Activated naive CD4-positive, alpha-beta T cell treated with anti-CD3 and anti-CD28 coated beads for 36 hours (primary cell): Measurements from ENCODE around the gene MAN2B2. TPM values are rescaled to one million over a fixed set of nuclear protein-coding genes. Genes with fewer than 3 reads are reported as not detected.

Source experiments
- CTCF ChIA-PET: fragments of 350-600 bp; sonication (Branson Sonifier 250); formaldehyde crosslinking; loops from one replicate; lab custom pipeline; 2021; ENCODE audit warnings: antibody characterized with exemption; lab: Charles Lee
- DNase-seq: peaks from one replicate; pipeline ENCODE4 v3.0.0-alpha.2; 2020
- H3K27ac Mint-ChIP-seq: one replicate; pipeline ENCODE4 v1.8.0; 2021; ENCODE audit warnings: mild to moderate bottlenecking, mixed read lengths
- H3K27me3 Mint-ChIP-seq: one replicate; pipeline ENCODE4 v1.8.0; 2021; ENCODE audit warnings: low read depth, mixed read lengths
- H3K36me3 Mint-ChIP-seq: one replicate; pipeline ENCODE4 v1.8.0; 2021; ENCODE audit warnings: low read depth, mixed read lengths
- H3K4me1 Mint-ChIP-seq: one replicate; pipeline ENCODE4 v1.8.0; 2021; ENCODE audit warnings: low read depth, mixed read lengths
- H3K4me3 Mint-ChIP-seq: one replicate; pipeline ENCODE4 v1.8.0; 2021; ENCODE audit warnings: mild to moderate bottlenecking, moderate library complexity, mixed read lengths
- H3K9me3 Mint-ChIP-seq: one replicate; pipeline ENCODE4 v1.8.0; 2021; ENCODE audit warnings: mixed read lengths
- intact Hi-C: fragments of 100-400 bp; cut with micrococcal nuclease; formaldehyde crosslinking; loops from one replicate; pipeline ENCODE4 v1.15.1; 2023
- total RNA-seq, 2 experiments: library from RNA; stranded (reverse); gene quantifications; one replicate each; pipeline ENCODE4 v1.2.3, GENCODE V29; 2021

MAN2B2 gene
- total RNA-seq, 2 experiments from 2014 or later, result 12.7 to 12.8 TPM

DNA sequence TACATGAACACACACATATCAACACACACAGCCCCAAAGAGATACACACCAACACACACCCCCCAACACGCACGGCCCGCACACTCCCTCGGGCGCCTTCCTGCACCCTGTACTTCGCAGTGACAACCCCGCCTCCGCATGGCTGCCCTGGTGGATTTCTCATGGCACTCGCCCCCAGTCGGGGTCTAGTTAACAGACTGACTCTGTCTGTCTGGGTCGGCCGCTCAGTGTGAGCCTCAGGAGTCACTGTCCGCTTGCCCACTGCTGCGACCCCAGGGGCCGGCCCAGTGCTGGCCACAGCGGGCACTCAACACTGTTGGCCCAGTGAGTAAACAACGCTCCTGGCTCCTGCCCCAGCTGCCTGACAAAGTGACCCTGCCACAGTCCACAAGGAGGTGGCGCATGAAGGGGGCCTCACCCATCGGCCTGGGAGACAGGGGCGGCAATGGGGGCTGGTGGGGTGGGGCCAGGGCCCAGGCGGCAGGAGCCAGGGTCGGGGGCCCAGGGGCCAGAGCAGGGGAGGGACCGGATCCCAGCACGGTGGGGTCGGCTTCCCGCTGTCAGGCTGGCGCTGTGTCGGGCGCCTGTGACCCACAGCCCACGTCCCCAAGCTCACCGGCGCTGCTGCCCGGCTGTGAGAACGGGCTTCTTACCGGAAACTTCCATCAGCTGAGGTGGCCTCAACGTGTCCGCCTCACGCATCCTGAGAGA lies 40.2 kb upstream of the MAN2B2 start:
- Mint-ChIP-seq H3K36me3 (no peaks in the 10 kb centered on the region), H3K27ac (no peak overlapping the region), H3K9me3 (no peaks in the 10 kb centered on the region), H3K27me3 (peaks cover 8% of the 10 kb centered on the region), H3K4me1 (no peaks in the 10 kb centered on the region), H3K4me3 (no peak overlapping the region)
- no peak for DNase-seq
- CTCF ChIA-PET, result no interaction called here
- intact Hi-C loops, result no loop called here

DNA sequence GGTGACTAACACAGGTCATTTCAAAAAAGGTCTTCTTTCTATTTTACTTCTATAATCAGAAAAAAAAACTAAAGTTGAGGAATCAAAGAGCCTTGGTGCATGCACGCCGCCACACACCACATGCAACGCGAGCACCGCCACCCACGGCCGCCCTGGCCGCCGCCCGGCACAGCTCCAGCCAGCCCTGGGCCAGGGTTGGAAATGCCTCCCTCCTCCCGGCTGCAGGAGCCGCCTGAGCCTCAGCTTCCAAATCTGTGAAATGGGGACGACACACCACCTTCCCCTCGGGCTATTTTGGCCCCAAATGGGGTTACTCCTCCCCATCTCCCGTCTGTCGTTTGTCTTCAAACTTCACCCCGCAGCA lies 39.7 kb upstream of the MAN2B2 start:
- H3K36me3 Mint-ChIP-seq, result no peaks in the 10 kb centered on the region
- H3K4me3 Mint-ChIP-seq, result no peak overlapping the region
- DNase-seq, result no peak
- H3K27me3 Mint-ChIP-seq, result peaks cover 12% of the 10 kb centered on the region
- intact Hi-C loops, result no loop called here
- H3K27ac Mint-ChIP-seq, result no peak overlapping the region
- H3K4me1 Mint-ChIP-seq, result no peaks in the 10 kb centered on the region
- peaks cover 4% of the 10 kb centered on the region for H3K9me3 Mint-ChIP-seq
- CTCF ChIA-PET, result no interaction called here

DNA sequence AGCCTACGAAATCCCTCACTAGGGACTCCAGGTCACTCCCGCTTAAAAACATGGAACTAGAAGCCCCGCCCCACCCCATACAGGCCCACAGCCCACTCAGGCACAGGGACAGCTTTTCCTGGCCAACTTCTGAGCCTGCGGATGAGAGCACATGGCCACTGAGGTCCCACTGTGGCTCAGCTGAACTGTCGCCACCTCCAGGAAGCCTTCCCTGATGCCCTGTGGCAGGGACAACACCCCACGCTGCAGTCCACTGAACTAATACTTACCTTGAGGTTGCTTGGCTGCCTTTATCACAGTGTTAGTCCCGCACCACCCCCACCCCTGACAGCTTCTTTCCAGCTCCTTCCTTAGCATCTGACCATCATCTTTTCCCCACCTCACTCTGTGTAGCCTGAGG lies 39.3 kb upstream of the MAN2B2 start:
- no peak for DNase-seq
- Mint-ChIP-seq H3K27me3 (peaks cover 15% of the 10 kb centered on the region), H3K36me3 (no peaks in the 10 kb centered on the region), H3K4me1 (no peaks in the 10 kb centered on the region), H3K27ac (no peak overlapping the region), H3K9me3 (peaks cover 6% of the 10 kb centered on the region), H3K4me3 (no peak overlapping the region)
- CTCF ChIA-PET, result no interaction called here
- intact Hi-C loops, result no loop called here

DNA sequence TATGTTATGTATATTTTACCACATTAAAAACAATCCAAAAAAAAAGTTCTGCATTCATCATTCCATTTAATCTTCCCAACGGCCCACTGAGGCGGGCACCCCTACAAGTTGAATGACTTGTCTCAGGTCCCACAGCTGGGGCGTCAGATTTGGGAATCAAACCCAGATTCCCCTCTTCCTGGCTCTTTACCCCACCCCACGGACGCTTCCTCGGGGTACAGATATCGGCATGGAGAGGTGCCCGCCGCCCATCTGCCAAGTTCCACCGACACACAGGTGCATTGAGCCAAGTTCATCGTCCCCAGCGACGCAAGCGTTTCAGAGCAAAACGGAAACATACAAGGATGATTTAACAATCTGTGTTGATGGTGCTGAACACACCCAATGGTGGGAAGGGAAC lies 36.9 kb upstream of the MAN2B2 start:
- H3K27ac Mint-ChIP-seq, result no peak overlapping the region

DNA sequence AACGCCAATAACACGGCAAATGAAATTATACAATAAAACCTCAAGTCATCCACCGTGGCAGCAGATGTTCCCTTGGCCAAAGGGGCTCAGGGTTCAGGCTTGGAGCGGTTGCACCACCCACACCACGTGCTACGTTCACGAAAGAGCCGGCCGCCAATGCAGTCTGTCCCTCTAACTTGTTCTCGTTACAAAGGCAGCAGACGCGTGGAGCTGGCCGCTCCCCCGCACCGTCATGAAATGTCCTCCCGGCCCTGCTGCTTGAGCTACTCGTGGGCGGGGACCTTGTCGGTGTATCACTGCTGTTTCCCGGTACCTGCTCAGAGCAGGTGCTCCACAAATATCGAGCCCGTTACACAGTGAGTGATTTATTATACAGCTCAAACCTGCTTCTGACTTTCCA lies 36.4 kb upstream of the MAN2B2 start:
- peaks cover 6% of the 10 kb centered on the region for H3K9me3 Mint-ChIP-seq

More for the DNA sequence above, 36.9 kb upstream of the MAN2B2 start:
- H3K4me3 Mint-ChIP-seq, result no peak overlapping the region
- H3K4me1 Mint-ChIP-seq, result no peaks in the 10 kb centered on the region
- peaks cover 6% of the 10 kb centered on the region for H3K9me3 Mint-ChIP-seq
- H3K27me3 Mint-ChIP-seq, result peaks cover 15% of the 10 kb centered on the region
- no peaks in the 10 kb centered on the region for H3K36me3 Mint-ChIP-seq
- CTCF ChIA-PET, result no interaction called here
- DNase-seq, result no peak
- intact Hi-C loops, result no loop called here

DNA sequence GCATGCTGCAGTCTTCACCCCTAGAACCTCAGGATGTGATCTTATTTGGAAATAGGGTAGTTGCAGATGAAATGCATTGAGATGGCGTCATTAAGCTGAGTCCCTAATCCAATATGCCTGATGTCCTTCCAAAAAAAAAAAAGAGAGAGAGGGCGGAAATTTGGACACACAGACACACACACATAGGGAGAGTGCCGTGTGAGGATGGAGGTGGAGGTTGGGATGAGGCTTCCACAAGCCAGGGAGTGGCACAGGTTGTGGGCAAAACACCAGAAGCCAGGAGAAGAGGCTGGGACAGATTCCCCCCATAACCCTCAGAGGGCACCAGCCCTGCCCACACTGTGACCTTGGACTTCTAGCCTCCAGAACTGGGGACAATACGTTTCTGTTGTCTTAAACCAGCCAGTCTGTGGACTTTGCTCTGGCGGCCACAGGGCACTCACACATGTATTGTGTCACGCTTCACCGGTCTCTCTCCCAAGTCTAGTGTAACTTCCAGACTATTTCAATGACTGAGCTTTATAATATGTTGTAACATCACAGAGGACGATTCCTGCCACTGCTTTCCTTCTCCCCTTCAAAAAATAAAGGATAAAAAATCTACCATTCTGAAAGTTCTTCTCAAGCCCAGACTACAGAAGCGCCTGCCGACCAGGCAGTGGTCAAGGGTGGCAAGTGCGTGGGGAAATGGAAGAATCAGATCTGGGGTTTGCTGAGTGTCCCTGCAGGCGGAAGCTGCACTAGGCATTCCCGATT lies 35.8 kb upstream of the MAN2B2 start:
- CTCF ChIA-PET, result no interaction called here
- H3K27ac Mint-ChIP-seq, result no peak overlapping the region
- H3K36me3 Mint-ChIP-seq, result no peaks in the 10 kb centered on the region
- H3K27me3 Mint-ChIP-seq, result peaks cover 15% of the 10 kb centered on the region
- H3K4me1 Mint-ChIP-seq, result no peaks in the 10 kb centered on the region
- DNase-seq, result no peak
- intact Hi-C loops, result no loop called here
- H3K9me3 Mint-ChIP-seq, result peaks cover 6% of the 10 kb centered on the region
- H3K4me3 Mint-ChIP-seq, result no peak overlapping the region

More for the DNA sequence above, 36.4 kb upstream of the MAN2B2 start:
- DNase-seq, result no peak
- H3K36me3 Mint-ChIP-seq, result no peaks in the 10 kb centered on the region
- H3K27me3 Mint-ChIP-seq, result peaks cover 15% of the 10 kb centered on the region
- CTCF ChIA-PET, result no interaction called here
- H3K27ac Mint-ChIP-seq, result no peak overlapping the region
- H3K4me1 Mint-ChIP-seq, result no peaks in the 10 kb centered on the region
- intact Hi-C loops, result no loop called here
- no peak overlapping the region for H3K4me3 Mint-ChIP-seq

DNA sequence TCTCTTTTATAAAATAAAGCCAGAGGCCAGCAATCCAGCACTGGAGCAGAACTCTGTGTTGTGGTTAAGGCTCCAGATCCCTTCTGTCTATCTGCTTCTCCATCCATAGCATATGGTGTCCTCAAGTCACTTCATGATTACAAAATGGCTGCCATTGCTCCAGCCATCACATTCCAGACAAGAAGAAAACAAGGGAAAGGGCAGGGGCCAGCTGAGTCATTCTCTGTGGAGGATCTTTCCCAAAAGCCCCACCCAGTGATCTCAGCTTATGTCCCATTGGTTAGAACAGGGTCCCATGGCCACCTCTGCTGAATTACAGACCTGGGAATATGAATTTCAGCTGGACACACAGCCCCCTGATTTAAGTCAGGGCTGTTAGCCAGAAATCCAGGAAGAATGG lies 34.1 kb upstream of the MAN2B2 start:
- H3K4me3 Mint-ChIP-seq, result no peak overlapping the region
- no peaks in the 10 kb centered on the region for H3K4me1 Mint-ChIP-seq
- no peak for DNase-seq
- no peak overlapping the region for H3K27ac Mint-ChIP-seq
- intact Hi-C loops, result no loop called here
- H3K9me3 Mint-ChIP-seq, result peaks cover 6% of the 10 kb centered on the region
- CTCF ChIA-PET, result no interaction called here
- peaks cover 15% of the 10 kb centered on the region for H3K27me3 Mint-ChIP-seq
- no peaks in the 10 kb centered on the region for H3K36me3 Mint-ChIP-seq

DNA sequence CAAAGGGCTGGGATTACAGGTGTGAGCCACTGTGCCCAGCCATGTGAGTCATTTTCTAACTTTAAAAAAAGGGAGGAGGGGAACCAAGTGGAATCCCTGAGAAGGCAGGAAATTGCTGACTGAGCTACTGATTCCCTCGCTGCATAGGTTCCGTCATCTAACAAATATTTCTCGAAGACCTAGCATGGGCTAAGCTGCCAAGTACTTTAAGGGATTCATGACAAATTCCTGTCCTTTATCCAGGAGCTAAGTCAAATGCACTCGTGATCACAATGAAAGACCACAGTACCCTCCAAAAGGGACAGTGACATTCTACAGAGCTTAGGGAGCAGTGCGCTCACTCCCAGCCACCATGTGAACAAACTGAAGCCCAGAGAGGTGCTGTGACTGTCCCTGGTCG lies 33.2 kb upstream of the MAN2B2 start:
- Mint-ChIP-seq H3K27ac (no peak overlapping the region), H3K27me3 (peaks cover 16% of the 10 kb centered on the region), H3K36me3 (no peaks in the 10 kb centered on the region), H3K4me3 (no peak overlapping the region), H3K4me1 (no peaks in the 10 kb centered on the region), H3K9me3 (peaks cover 6% of the 10 kb centered on the region)
- CTCF ChIA-PET, result no interaction called here
- no peak for DNase-seq
- intact Hi-C loops, result no loop called here

DNA sequence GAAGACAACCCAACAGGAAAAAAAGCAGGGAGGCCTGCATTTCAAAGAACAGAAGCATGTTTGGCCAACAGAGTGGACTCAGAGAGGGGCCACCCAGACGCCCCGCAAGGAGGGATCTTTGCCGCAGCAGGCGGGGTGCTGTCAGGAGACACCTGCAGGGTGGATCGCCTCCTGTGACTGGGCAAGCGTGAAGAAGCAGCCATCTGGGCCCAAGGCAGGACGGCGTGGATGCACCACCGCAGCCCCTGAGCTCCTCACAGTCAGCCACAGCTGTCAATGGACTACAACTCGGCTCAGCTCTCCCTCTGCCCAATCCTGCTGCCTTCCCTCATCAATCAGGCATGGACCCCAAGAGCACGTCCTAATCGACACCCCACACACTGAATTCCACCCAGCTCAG lies 32.0 kb upstream of the MAN2B2 start:
- no peak for DNase-seq
- Mint-ChIP-seq H3K36me3 (no peaks in the 10 kb centered on the region), H3K4me3 (no peak overlapping the region), H3K27ac (no peak overlapping the region), H3K27me3 (peaks cover 25% of the 10 kb centered on the region), H3K9me3 (peaks cover 6% of the 10 kb centered on the region), H3K4me1 (no peaks in the 10 kb centered on the region)
- CTCF ChIA-PET, result no interaction called here
- intact Hi-C loops, result no loop called here

DNA sequence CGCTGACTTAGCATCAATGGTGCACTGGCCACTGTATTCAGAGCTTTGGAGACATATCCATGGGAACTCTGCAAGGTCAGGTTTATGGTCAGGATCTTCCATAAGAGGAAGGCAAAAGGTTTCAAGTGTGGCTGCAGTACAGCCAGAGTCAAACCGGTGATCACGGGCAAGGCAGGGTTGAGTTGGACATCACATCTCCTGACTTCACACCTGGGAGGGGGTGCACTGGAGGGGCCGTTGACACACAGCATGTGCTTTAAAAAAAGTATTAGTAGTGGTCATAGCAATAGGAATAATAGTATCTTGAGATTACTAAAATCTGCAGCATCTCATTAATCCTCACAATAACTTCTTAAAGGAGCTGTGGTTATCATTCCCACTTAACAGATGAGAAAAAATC lies 28.9 kb upstream of the MAN2B2 start:
- Mint-ChIP-seq H3K4me3 (no peak overlapping the region), H3K27me3 (peaks cover 25% of the 10 kb centered on the region)
- CTCF ChIA-PET, result interaction anchor here (0.7 to 3.4 kb wide), 8 partner anchors 16 to 295 kb away, joined by 3 to 14 read pairs (median 5); no protein-coding TSS in a partner anchor

DNA sequence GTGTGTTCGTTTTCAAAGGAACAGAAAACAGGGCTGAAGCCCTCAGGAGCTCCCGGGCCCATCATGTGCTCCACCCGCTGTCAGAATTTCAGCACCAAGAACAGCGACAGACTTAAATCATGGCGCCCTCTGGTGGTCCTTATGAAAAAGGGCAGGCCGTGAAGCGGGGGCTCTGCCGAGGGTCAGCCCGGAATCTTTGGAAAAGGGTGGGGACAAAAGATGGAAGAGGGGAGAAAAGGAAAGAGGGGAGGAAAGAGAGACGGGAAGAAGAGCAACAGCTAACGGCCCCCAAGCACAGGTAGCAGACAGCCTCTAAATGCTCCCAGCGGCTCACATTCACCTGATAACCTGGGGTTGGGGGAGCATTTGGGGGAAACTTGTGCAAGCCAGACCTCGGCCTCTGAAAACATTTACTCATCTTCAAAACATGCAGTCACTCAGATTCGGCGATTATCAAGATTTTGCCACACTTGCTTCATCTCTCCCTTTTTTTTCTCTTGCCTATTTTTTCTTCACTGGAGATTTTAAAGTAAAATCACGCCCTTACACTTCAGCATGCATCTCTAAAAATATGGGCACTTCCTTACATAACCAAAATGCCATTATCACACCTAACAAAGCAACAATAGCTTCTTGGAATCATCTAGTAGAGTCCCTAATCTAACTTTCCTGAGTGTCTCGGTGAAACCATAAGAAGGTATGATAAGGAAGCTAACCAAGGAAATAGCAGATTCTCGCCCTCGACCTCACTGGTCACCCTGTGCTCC lies 28.1 kb upstream of the MAN2B2 start:
- CTCF ChIA-PET, result interaction anchor here (0.7 to 3.4 kb wide), 6 partner anchors 15 to 296 kb away, joined by 3 to 14 read pairs (median 5); no protein-coding TSS in a partner anchor
- no peak overlapping the region for H3K27ac Mint-ChIP-seq
- DNase-seq, result peak; percentile 61
- intact Hi-C loops, result loop anchor here (2.0 kb wide), 2 partner anchors 184 to 296 kb away; no protein-coding TSS in a partner anchor
- no peak overlapping the region for H3K4me3 Mint-ChIP-seq
- H3K36me3 Mint-ChIP-seq, result no peaks in the 10 kb centered on the region
- H3K9me3 Mint-ChIP-seq, result peaks cover 4% of the 10 kb centered on the region
- peaks cover 28% of the 10 kb centered on the region for H3K27me3 Mint-ChIP-seq
- no peaks in the 10 kb centered on the region for H3K4me1 Mint-ChIP-seq

More for the DNA sequence above, 28.9 kb upstream of the MAN2B2 start:
- Mint-ChIP-seq H3K4me1 (no peaks in the 10 kb centered on the region), H3K36me3 (no peaks in the 10 kb centered on the region), H3K9me3 (no peaks in the 10 kb centered on the region), H3K27ac (no peak overlapping the region)
- DNase-seq, result no peak
- intact Hi-C loops, result loop anchor here (2.0 kb wide), 2 partner anchors 183 to 295 kb away; no protein-coding TSS in a partner anchor

DNA sequence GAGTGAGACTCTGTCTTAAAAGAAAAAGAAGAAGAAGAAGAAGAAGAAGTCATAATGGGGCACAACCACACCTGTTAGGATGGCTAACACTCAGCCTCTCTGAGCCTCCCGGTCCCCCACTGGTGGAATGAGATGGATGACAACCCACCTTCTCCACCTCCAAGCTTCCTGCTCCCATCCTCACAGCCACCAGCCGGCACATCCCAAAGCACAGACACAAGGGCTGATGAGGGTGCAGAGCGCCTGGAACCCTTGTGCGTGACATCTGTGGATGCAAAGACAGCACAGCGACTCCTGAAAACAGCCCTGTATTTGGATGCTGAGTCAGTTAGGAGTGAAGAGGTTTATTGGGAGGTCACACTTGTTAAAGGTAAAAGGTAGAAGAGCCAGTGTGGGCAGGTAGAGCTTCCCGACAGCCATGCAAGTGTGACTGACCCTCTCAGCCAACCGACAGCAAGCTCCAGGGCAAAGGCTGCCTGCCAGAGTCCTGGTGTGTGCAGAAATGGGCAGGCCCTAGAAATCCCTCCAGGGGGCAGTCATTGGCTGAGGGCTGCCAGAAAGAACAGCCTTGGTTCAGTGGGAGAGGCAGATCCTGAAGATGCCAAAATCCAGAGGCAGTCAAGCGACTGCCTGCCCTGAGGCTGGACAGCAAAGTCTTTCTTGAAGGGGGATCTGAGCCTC lies 26.6 kb upstream of the MAN2B2 start:
- intact Hi-C loops, result loop anchor here (2.0 kb wide), 1 partner anchor 216 kb away; no protein-coding TSS in a partner anchor
- H3K27ac Mint-ChIP-seq, result no peak overlapping the region
- DNase-seq, result peak; percentile 18
- CTCF ChIA-PET, result no interaction called here
- H3K9me3 Mint-ChIP-seq, result peaks cover 7% of the 10 kb centered on the region
- no peak overlapping the region for H3K4me3 Mint-ChIP-seq
- H3K36me3 Mint-ChIP-seq, result no peaks in the 10 kb centered on the region
- H3K27me3 Mint-ChIP-seq, result peaks cover 36% of the 10 kb centered on the region
- H3K4me1 Mint-ChIP-seq, result no peaks in the 10 kb centered on the region
